Stimulated activated CD4-positive, alpha-beta T cell treated with anti-CD3 and anti-CD28 coated beads, Interleukin-12 subunit alpha, Interleukin-12 subunit beta, amount 100 ng/mL, for 24 hours (primary cell): ENCODE measurements around the gene PIN1.
"Not testable (repeated sequence)": the region's sequence is repeated elsewhere in the genome, so short reads cannot be mapped to it uniquely, and the experiment has no call there.

Experiments
- DNase-seq, 2 experiments: peaks; one replicate each; pipeline ENCODE4 v3.0.0-alpha.2; 2020; ENCODE audit warnings: low read depth in 2 of 2

Gene PIN1

GRCh38 chr19:9834726-9835506 lies at the start of gene PIN1:
TSS of gene PIN1 (plus strand) at chr19:9835318. CDS start at chr19:9835345, 27 bp downstream.
- DNase-seq, result peak; percentile 98 to 99

- peak; percentile 92 to 99 for DNase-seq
Measured at GRCh38 chr19:9785367-9786331, 49.5 kb upstream of the PIN1 start.

- DNase-seq, result no peak
Measured at GRCh38 chr19:9786342-9786741, 48.8 kb upstream of the PIN1 start.

- no peak for DNase-seq
Measured at GRCh38 chr19:9786819-9787218, 48.3 kb upstream of the PIN1 start.

GRCh38 chr19:9788604-9789003 lies 46.5 kb upstream of the PIN1 start:
- not testable (repeated sequence) for DNase-seq

GRCh38 chr19:9789066-9789465 lies 46.1 kb upstream of the PIN1 start:
- no peak for DNase-seq

- not testable (repeated sequence) for DNase-seq
Measured at GRCh38 chr19:9789579-9789978, 45.5 kb upstream of the PIN1 start.

- not testable (repeated sequence) for DNase-seq
Measured at GRCh38 chr19:9791073-9791367, 44.1 kb upstream of the PIN1 start.

- peak; percentile 80 to 90 for DNase-seq
Measured at GRCh38 chr19:9791552-9792205, 43.4 kb upstream of the PIN1 start.

- DNase-seq, result peak; percentile 73 to 90
Measured at GRCh38 chr19:9792206-9793070, 42.7 kb upstream of the PIN1 start.

- DNase-seq, result peak; percentile 31 to 44
Measured at GRCh38 chr19:9793071-9793591, 42.0 kb upstream of the PIN1 start.

GRCh38 chr19:9796113-9796773 lies 38.9 kb upstream of the PIN1 start:
- peak; percentile 66 to 75 for DNase-seq

- no peak for DNase-seq
Measured at GRCh38 chr19:9797871-9798270, 37.2 kb upstream of the PIN1 start.

GRCh38 chr19:9799162-9799561 lies 36.0 kb upstream of the PIN1 start:
- no peak for DNase-seq

GRCh38 chr19:9801976-9802375 lies 33.1 kb upstream of the PIN1 start:
- no peak for DNase-seq

- DNase-seq, result no peak
Measured at GRCh38 chr19:9806803-9807202, 28.3 kb upstream of the PIN1 start.

GRCh38 chr19:9808855-9809824 lies 26.0 kb upstream of the PIN1 start:
- no peak for DNase-seq

GRCh38 chr19:9811139-9811538 lies 24.0 kb upstream of the PIN1 start:
- no peak for DNase-seq

GRCh38 chr19:9818175-9818733 lies 16.9 kb upstream of the PIN1 start:
- DNase-seq, result no peak
